Activated naive CD4-positive, alpha-beta T cell treated with anti-CD3 and anti-CD28 coated beads for 36 hours (primary cell): ENCODE results near the gene MPP7. TPM values are rescaled to one million over a fixed set of nuclear protein-coding genes. Genes with fewer than 3 reads are reported as not detected.

Experiments used
- CTCF ChIA-PET: fragments of 350-600 bp; sonication (Branson Sonifier 250); formaldehyde crosslinking; loops from one replicate; lab custom pipeline; 2021; ENCODE audit warnings: antibody characterized with exemption; lab: Charles Lee
- DNase-seq: peaks from one replicate; pipeline ENCODE4 v3.0.0-alpha.2; 2020
- H3K27ac Mint-ChIP-seq: one replicate; pipeline ENCODE4 v1.8.0; 2021; ENCODE audit warnings: mild to moderate bottlenecking, mixed read lengths
- H3K27me3 Mint-ChIP-seq: one replicate; pipeline ENCODE4 v1.8.0; 2021; ENCODE audit warnings: low read depth, mixed read lengths
- H3K36me3 Mint-ChIP-seq: one replicate; pipeline ENCODE4 v1.8.0; 2021; ENCODE audit warnings: low read depth, mixed read lengths
- H3K4me1 Mint-ChIP-seq: one replicate; pipeline ENCODE4 v1.8.0; 2021; ENCODE audit warnings: low read depth, mixed read lengths
- H3K4me3 Mint-ChIP-seq: one replicate; pipeline ENCODE4 v1.8.0; 2021; ENCODE audit warnings: mild to moderate bottlenecking, moderate library complexity, mixed read lengths
- H3K9me3 Mint-ChIP-seq: one replicate; pipeline ENCODE4 v1.8.0; 2021; ENCODE audit warnings: mixed read lengths
- intact Hi-C: fragments of 100-400 bp; cut with micrococcal nuclease; formaldehyde crosslinking; loops from one replicate; pipeline ENCODE4 v1.15.1; 2023
- microRNA-seq: library from miRNA; unstranded; fragments of <30 nt; microRNA quantifications from one replicate; pipeline ENCODE4 v1.2.0, GENCODE V29; 2022; ENCODE audit warnings: borderline microRNAs expressed, borderline replicate concordance
- total RNA-seq, 2 experiments: library from RNA; stranded (reverse); gene quantifications; one replicate each; pipeline ENCODE4 v1.2.3, GENCODE V29; 2021

Gene MPP7
- total RNA-seq, 2 experiments from 2014 or later = 23.6 to 25.4 TPM

DNA sequence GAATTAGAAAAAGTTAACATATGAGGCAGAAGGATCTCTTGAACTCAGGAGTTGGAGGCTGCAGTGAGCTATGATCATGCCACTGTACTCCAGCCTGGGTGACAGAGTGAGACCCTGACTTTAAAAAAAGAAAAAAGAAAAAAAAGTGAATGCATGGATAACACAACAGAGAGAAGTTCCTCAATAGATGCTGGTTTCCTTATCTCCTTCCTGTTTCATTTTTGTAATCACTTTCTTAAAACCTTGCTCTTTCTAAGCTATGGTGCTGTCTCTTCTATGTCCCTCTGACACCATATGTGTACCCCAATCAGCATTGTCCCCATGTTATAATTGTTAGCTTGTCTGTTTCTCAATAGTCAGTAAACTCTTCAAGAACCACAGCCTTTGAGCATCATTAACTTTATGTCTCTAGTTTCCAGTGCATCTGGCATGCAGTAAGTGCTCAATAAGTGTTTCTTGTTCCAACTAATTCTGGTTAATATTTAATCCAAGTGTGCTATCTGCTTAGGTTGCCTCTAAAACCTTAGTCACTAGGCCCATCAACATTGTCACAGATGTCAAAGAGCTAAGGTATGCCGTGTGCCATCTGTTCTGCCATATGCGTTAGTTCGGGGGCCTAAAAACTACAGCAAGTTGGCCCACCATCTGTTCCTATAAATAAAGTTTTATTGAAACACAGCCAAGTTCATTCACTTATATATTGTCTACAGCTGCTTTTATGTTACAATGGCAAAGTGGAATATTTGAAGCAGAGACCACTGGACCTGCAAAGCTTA is 36.2 kb downstream of the MPP7 start:
- no peak for DNase-seq
- no peaks in the 10 kb centered on the region for H3K9me3 Mint-ChIP-seq
- H3K4me3 Mint-ChIP-seq = no peak overlapping the region
- H3K27ac Mint-ChIP-seq = no peak overlapping the region
- intact Hi-C loops = no loop called here
- H3K27me3 Mint-ChIP-seq = no peaks in the 10 kb centered on the region
- peaks cover 15% of the 10 kb centered on the region for H3K4me1 Mint-ChIP-seq
- H3K36me3 Mint-ChIP-seq = peaks cover 3% of the 10 kb centered on the region
- CTCF ChIA-PET = interaction anchor here (0.5 to 2.1 kb wide), 4 partner anchors 16 to 115 kb away, joined by 3 to 7 read pairs (median 3); no protein-coding TSS in a partner anchor

DNA sequence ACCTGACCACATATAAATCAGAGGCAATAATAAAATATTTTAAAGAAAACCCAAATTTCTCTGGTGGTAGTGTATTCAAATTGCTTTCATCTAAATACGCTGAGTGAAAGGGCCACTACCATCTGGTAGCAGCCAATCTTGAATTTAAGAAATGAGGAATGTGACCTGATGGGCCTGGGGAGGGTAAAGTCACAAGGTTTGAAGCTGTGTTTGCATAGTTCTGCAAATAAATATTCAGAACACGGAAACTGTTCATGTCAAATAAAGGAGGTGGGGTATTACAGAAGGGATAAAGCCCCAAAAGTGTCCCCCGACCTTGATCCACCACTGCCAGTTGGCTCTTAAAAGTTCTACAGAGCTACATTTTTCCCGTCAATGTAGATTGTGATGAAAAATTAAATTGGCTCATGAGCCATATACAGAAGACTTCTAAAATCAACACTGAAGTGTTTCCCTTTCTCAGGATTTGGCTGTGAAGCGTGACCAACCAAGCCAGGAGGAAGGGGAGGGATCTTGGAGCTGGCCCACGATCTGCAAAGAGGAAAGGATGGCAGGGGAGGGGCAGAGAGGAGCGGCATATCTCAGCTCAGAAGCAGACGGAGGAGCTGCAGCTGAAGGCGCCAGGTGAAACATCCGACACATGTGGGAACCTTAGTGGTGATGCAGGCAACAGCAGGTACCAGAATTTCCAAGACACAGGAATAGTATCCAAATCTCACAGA is 39.6 kb downstream of the MPP7 start:
- Mint-ChIP-seq H3K36me3 (no peaks in the 10 kb centered on the region), H3K4me3 (no peak overlapping the region), H3K27me3 (no peaks in the 10 kb centered on the region), H3K9me3 (no peaks in the 10 kb centered on the region), H3K4me1 (peaks cover 33% of the 10 kb centered on the region), H3K27ac (no peak overlapping the region)
- intact Hi-C loops = no loop called here
- DNase-seq = no peak
- CTCF ChIA-PET = interaction anchor here (0.6 to 1.8 kb wide), 4 partner anchors 66 to 130 kb away, joined by 3 to 8 read pairs (median 4); no protein-coding TSS in a partner anchor

DNA sequence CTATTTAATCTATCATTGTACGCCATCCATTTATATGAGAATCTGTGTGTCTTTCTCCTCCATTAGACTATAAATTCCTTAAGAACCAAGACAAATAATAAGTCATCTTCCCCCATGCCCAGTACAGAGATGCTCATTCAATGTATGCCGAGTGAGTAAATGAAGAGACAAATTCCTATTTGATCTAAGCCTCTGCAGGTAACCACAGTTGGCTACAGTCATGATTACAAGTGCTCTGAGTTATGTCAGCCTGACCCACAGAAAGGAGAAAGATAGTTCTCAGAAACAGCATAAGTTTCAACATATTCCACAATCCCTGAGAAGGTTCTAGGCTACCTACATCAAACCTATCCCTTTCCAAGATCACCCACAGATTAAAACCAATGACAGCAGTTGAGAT is 46.1 kb downstream of the MPP7 start:
- Mint-ChIP-seq H3K9me3 (no peaks in the 10 kb centered on the region), H3K4me3 (no peak overlapping the region), H3K4me1 (peaks cover 49% of the 10 kb centered on the region), H3K36me3 (no peaks in the 10 kb centered on the region), H3K27me3 (no peaks in the 10 kb centered on the region), H3K27ac (no peak overlapping the region)
- intact Hi-C loops = no loop called here
- CTCF ChIA-PET = no interaction called here
- no peak for DNase-seq

DNA sequence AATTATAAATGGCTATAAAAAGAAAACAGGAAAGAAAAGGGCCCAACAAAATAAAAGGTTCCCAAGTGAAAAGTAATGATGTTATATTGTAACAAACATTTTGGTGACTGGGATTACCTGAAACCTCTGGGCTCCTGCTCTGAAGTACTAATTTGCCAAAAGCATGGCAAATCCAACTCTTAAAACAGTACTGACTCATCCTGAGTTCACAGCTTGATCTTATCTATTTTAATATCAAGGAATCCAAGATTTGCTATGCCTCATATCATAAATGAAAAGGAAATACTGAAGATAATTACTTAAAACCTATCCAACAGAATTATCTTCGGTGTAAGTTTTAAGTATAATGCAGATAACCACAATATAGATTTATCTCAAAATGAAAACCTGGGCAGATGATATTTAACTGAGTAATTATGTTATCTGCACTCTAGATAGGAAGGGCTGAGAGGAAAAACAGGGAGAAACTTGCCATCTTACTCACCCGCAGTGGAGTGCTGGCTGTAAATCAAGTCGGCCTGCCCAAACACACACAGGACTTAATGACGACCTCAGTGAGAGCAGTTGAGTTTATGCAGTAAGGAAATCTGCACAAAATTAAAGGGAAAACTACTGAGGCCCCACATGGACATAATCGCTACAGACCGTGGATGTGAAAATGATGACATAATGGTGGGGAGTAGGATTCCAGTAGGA is 48.4 kb downstream of the MPP7 start:
- Mint-ChIP-seq H3K27me3 (no peaks in the 10 kb centered on the region), H3K27ac (no peak overlapping the region), H3K36me3 (no peaks in the 10 kb centered on the region), H3K9me3 (no peaks in the 10 kb centered on the region), H3K4me3 (no peak overlapping the region), H3K4me1 (peaks cover 38% of the 10 kb centered on the region)
- CTCF ChIA-PET = interaction anchor here (0.6 to 10.1 kb wide), 7 partner anchors 23 to 721 kb away, joined by 3 to 177 read pairs (median 7); partner anchors contain the start of gene MPP7
- intact Hi-C loops = no loop called here
- DNase-seq = no peak

DNA sequence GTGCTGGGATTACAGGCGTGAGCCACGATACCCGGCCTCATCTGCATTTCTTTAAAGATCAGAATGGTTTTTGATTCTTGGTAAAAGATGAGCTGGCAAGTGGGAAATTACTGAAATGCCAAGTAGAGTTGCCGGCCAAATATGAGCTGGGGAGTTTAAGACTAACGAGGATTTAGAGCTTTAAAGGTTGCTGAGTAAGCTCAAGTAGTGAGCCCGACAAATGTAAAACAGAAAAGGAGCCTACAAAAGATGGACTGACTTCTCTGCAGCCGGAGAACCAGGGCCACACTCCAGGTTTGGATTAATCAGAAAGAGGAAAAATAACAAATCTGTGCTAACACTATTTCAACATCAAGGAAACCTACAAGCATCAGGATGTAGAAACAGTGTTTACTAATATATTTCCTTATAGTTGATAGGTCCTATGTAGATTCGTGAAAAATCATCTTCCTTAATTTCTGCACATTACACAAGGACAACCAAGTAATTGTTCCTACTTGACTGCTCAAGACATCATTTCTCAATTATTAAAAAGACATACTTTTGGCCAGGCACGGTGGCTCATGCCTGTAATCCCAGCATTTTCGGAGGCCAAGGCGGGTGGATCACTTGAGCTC is 49.6 kb downstream of the MPP7 start:
- Mint-ChIP-seq H3K9me3 (no peaks in the 10 kb centered on the region), H3K27ac (no peak overlapping the region), H3K27me3 (no peaks in the 10 kb centered on the region), H3K36me3 (no peaks in the 10 kb centered on the region), H3K4me3 (no peak overlapping the region), H3K4me1 (peaks cover 38% of the 10 kb centered on the region)
- CTCF ChIA-PET = interaction anchor here (0.7 to 10.1 kb wide), 9 partner anchors 45 to 168 kb away, joined by 3 to 177 read pairs (median 7); partner anchors contain the start of gene MPP7
- intact Hi-C loops = no loop called here
- DNase-seq = no peak

Small RNA genes lying within 50 kb of the gene (microRNA-seq; reads per million reads assigned to microRNA genes)
- gene MIR8086 = not detected

Other genes starting within 250 kb of the MPP7 start
- gene WAC, start 230.1 kb upstream of the MPP7 start, total RNA-seq = 10 to 100 TPM; 77.1 to 82.9 TPM